A673 (cell line): ENCODE measurements around the gene NAPSA.

Experiments used
- CTCF ChIP-seq: fragments of 300-800, 200-600 bp; sonication (generic); conservative IDR thresholded peaks from 2 replicates; pipeline ENCODE4 v1.5.1; 2017; ENCODE audit warnings: low read depth, mild to moderate bottlenecking, antibody characterized with exemption, low read length, moderate library complexity, mixed read lengths
- EZH2 ChIP-seq: fragments of 200-600 bp; sonication (generic); IDR thresholded peaks from 2 replicates; pipeline ENCODE4 v1.6.1; 2017; ENCODE audit warnings: borderline replicate concordance, low read depth, mild to moderate bottlenecking, mixed read lengths, antibody characterized with exemption, low read length; ENCODE audit not compliant: poor library complexity, severe bottlenecking

- TF ChIP-seq CTCF (no peak), EZH2 (no peak)
These were observed 33.0 kb downstream of the NAPSA start for GRCh38 chr19:50332244-50333038.
